AG09319 (cell line): Measurements from ENCODE around the gene ZBTB7C.

ENCODE experiments used
- DNase-seq: peaks from one replicate; pipeline ENCODE4 v3.0.0-alpha.2; 2010; ENCODE audit warnings: low read depth; ENCODE audit errors: extremely low read depth
- CTCF ChIP-seq: IDR thresholded peaks from 2 replicates; pipeline ENCODE4 v1.5.1; 2011; ENCODE audit warnings: low read depth, mild to moderate bottlenecking, inconsistent platforms, low read length, moderate library complexity

ZBTB7C gene

GRCh38 chr18:48394176-48394575, 15.0 kb downstream of the ZBTB7C start:
- TF ChIP-seq CTCF, result no peak
- no peak for DNase-seq

- no peak for TF ChIP-seq CTCF
- DNase-seq, result no peak
Measured at GRCh38 chr18:48393776-48394175, 15.4 kb downstream of the ZBTB7C start.

- DNase-seq, result no peak
- TF ChIP-seq CTCF, result no peak
Measured at GRCh38 chr18:48393170-48393569, 16.0 kb downstream of the ZBTB7C start.

GRCh38 chr18:48392268-48392667, 16.9 kb downstream of the ZBTB7C start:
- DNase-seq, result no peak
- TF ChIP-seq CTCF, result no peak

GRCh38 chr18:48391868-48392267, 17.3 kb downstream of the ZBTB7C start:
- DNase-seq, result no peak
- TF ChIP-seq CTCF, result no peak

GRCh38 chr18:48390641-48391040, 18.5 kb downstream of the ZBTB7C start:
- TF ChIP-seq CTCF, result no peak
- no peak for DNase-seq

- no peak for TF ChIP-seq CTCF
- DNase-seq, result no peak
Measured at GRCh38 chr18:48388478-48388877, 20.7 kb downstream of the ZBTB7C start.

GRCh38 chr18:48387300-48387699, 21.9 kb downstream of the ZBTB7C start:
- no peak for TF ChIP-seq CTCF
- no peak for DNase-seq
